ENCODE data around the gene MAGEF1. TPM values are rescaled to one million over a fixed set of nuclear protein-coding genes. Genes with fewer than 3 reads are reported as not detected.

The MAGEF1 gene
- total RNA-seq, 1 donor from 2014 or later = 26.2 TPM

GRCh38 chr3:184737063-184737462 is 25.2 kb upstream of the MAGEF1 start:
- Histone ChIP-seq H3K36me3 (ENCODE audit: insufficient read depth, low read length) (no peaks in the 10 kb centered on the region), H2AFZ (ENCODE audit: low read depth, low read length) (no peak overlapping the region), H3K4me1 (ENCODE audit: insufficient read depth, low read length) (peaks cover 22% of the 10 kb centered on the region), H3K9ac (ENCODE audit: low read length) (no peak overlapping the region), H3K27ac (ENCODE audit: low read depth, low read length) (no peak overlapping the region), H3K9me3 (ENCODE audit: insufficient read depth, low read depth, low read length) (no peaks in the 10 kb centered on the region), H3K4me3 (ENCODE audit: insufficient read depth, low read depth, low read length) (no peak overlapping the region), H3K27me3 (ENCODE audit: insufficient read depth, low read length) (no peaks in the 10 kb centered on the region), H3K79me2 (ENCODE audit: insufficient read depth, low read length) (no peaks in the 10 kb centered on the region), H3K4me2 (ENCODE audit: low read length) (no peak overlapping the region), H4K20me1 (ENCODE audit: insufficient read depth, low read length) (no peaks in the 10 kb centered on the region)
- Mint-ChIP-seq H3K9me3 (ENCODE audit: unreplicated experiment) (no peaks in the 10 kb centered on the region), H3K36me3 (ENCODE audit: low read depth, unreplicated experiment) (peaks cover 5% of the 10 kb centered on the region), H3K27ac (ENCODE audit: unreplicated experiment) (no peak overlapping the region), H3K4me1 (ENCODE audit: low read depth, unreplicated experiment) (peaks cover 31% of the 10 kb centered on the region), H3K27me3 (ENCODE audit: low read depth, unreplicated experiment) (peaks cover 18% of the 10 kb centered on the region), H3K4me3 (ENCODE audit: unreplicated experiment) (no peak overlapping the region)
- TF ChIP-seq CTCF (IDR thresholded peaks at IDR 0.05; ENCODE audit: insufficient read depth, low read depth, low read length) = no peak
- no peak for TF ChIP-seq EZH2 (IDR thresholded peaks at IDR 0.05; ENCODE audit: insufficient read depth, low read length)
- DNase-seq (ENCODE audit: low read depth) = no peak
- no peak for FAIRE-seq

- no peak overlapping the region for H3K27ac Mint-ChIP-seq (ENCODE audit: unreplicated experiment)
- Histone ChIP-seq H3K27ac (ENCODE audit: low read depth, low read length) (no peak overlapping the region), H3K4me3 (ENCODE audit: insufficient read depth, low read depth, low read length) (no peak overlapping the region), H3K4me1 (ENCODE audit: insufficient read depth, low read length) (peaks cover 11% of the 10 kb centered on the region), H3K4me2 (ENCODE audit: low read length) (no peak overlapping the region), H4K20me1 (ENCODE audit: insufficient read depth, low read length) (no peaks in the 10 kb centered on the region), H3K79me2 (ENCODE audit: insufficient read depth, low read length) (no peaks in the 10 kb centered on the region), H3K27me3 (ENCODE audit: insufficient read depth, low read length) (no peaks in the 10 kb centered on the region), H3K9me3 (ENCODE audit: insufficient read depth, low read depth, low read length) (no peaks in the 10 kb centered on the region), H3K36me3 (ENCODE audit: insufficient read depth, low read length) (no peaks in the 10 kb centered on the region), H2AFZ (ENCODE audit: low read depth, low read length) (no peak overlapping the region), H3K9ac (ENCODE audit: low read length) (no peak overlapping the region)
- TF ChIP-seq CTCF (IDR thresholded peaks at IDR 0.05; ENCODE audit: insufficient read depth, low read depth, low read length) (no peak), EZH2 (IDR thresholded peaks at IDR 0.05; ENCODE audit: insufficient read depth, low read length) (no peak)
- FAIRE-seq (no peak), DNase-seq (ENCODE audit: low read depth) (no peak)
- H3K36me3 Mint-ChIP-seq (ENCODE audit: low read depth, unreplicated experiment) = peaks cover 5% of the 10 kb centered on the region
- no peak overlapping the region for H3K4me3 Mint-ChIP-seq (ENCODE audit: unreplicated experiment)
- H3K9me3 Mint-ChIP-seq (ENCODE audit: unreplicated experiment) = no peaks in the 10 kb centered on the region
- H3K27me3 Mint-ChIP-seq (ENCODE audit: low read depth, unreplicated experiment) = peaks cover 26% of the 10 kb centered on the region
- peaks cover 25% of the 10 kb centered on the region for H3K4me1 Mint-ChIP-seq (ENCODE audit: low read depth, unreplicated experiment)
These were observed 23.2 kb upstream of the MAGEF1 start for GRCh38 chr3:184734903-184735701.

- peaks cover 9% of the 10 kb centered on the region for H3K4me1 ChIP-seq (ENCODE audit: insufficient read depth, low read length)
- no peak for FAIRE-seq
- no peak overlapping the region for H3K4me2 ChIP-seq (ENCODE audit: low read length)
- peaks cover 20% of the 10 kb centered on the region for H3K4me1 Mint-ChIP-seq (ENCODE audit: low read depth, unreplicated experiment)
- no peak overlapping the region for H3K27ac ChIP-seq (ENCODE audit: low read depth, low read length)
- H3K27ac Mint-ChIP-seq (ENCODE audit: unreplicated experiment) = no peak overlapping the region
- DNase-seq (ENCODE audit: low read depth) = no peak
- no peaks in the 10 kb centered on the region for H3K36me3 ChIP-seq (ENCODE audit: insufficient read depth, low read length)
- no peak overlapping the region for H2AFZ ChIP-seq (ENCODE audit: low read depth, low read length)
- H3K4me3 Mint-ChIP-seq (ENCODE audit: unreplicated experiment) = no peak overlapping the region
- no peaks in the 10 kb centered on the region for H3K27me3 ChIP-seq (ENCODE audit: insufficient read depth, low read length)
- H3K27me3 Mint-ChIP-seq (ENCODE audit: low read depth, unreplicated experiment) = peaks cover 26% of the 10 kb centered on the region
- no peak overlapping the region for H3K4me3 ChIP-seq (ENCODE audit: insufficient read depth, low read depth, low read length)
- H3K9ac ChIP-seq (ENCODE audit: low read length) = no peak overlapping the region
- TF ChIP-seq CTCF (IDR thresholded peaks at IDR 0.05; ENCODE audit: insufficient read depth, low read depth, low read length) = no peak
- no peak for TF ChIP-seq EZH2 (IDR thresholded peaks at IDR 0.05; ENCODE audit: insufficient read depth, low read length)
- peaks cover 5% of the 10 kb centered on the region for H3K36me3 Mint-ChIP-seq (ENCODE audit: low read depth, unreplicated experiment)
- H4K20me1 ChIP-seq (ENCODE audit: insufficient read depth, low read length) = no peaks in the 10 kb centered on the region
- H3K9me3 ChIP-seq (ENCODE audit: insufficient read depth, low read depth, low read length) = no peaks in the 10 kb centered on the region
- H3K79me2 ChIP-seq (ENCODE audit: insufficient read depth, low read length) = no peaks in the 10 kb centered on the region
- H3K9me3 Mint-ChIP-seq (ENCODE audit: unreplicated experiment) = no peaks in the 10 kb centered on the region
These were observed 22.2 kb upstream of the MAGEF1 start for GRCh38 chr3:184733971-184734608.

Measured in astrocyte (in vitro differentiated cells and primary cell).